GM21723 (cell line): ENCODE data around the gene ORM1.
"Not testable (repeated sequence)": the region's sequence is repeated elsewhere in the genome, so short reads cannot be mapped to it uniquely, and the experiment has no call there.

ENCODE experiments used
- ATAC-seq: cut with Tn5 transposase; IDR thresholded peaks from one replicate; pipeline ENCODE4 v1.9.1; 2021; ENCODE audit warnings: mild to moderate bottlenecking, moderate library complexity; ENCODE audit not compliant: unreplicated experiment

Gene ORM1

DNA sequence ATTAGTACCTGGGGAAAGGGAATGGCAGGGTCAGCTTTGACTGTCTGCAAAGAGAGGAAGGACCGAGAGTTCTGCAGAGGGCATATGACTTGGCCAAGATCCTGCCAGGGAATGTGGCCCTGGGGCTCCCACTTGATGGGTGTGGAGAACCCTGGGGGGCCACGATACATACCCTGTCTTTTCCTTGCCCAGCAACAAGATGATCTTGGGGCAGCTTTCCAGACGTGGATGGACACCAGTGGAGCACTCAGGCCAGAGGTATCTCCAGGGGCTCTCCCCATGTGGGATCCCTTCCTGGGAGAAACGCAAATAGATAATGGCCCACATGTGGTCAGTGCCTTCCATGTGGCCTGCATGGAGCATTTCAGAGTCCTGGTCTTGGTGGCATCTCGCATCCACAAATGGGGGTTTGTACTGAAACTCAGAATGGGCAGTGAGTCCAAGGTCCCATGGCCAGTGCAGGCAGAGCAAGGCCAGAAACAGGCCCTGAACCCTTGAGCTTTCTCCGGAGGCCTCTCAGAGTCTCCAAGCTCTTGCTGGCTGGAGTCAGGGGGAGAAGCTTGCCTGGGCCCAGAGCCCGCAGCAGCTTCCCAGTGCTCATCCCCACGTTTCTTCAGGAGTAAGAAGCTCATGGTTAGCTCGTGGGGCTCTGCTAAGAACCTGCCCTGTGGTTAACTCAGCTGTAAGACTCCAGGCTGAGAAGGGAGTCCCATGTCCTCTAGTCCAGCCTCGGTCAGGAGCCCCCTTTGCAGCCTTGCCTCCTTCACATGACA is 18.3 kb upstream of the ORM1 start:
- no peak for ATAC-seq

GRCh38 chr9:114307899-114308267 is 15.0 kb upstream of the ORM1 start:
- no peak for ATAC-seq

DNA sequence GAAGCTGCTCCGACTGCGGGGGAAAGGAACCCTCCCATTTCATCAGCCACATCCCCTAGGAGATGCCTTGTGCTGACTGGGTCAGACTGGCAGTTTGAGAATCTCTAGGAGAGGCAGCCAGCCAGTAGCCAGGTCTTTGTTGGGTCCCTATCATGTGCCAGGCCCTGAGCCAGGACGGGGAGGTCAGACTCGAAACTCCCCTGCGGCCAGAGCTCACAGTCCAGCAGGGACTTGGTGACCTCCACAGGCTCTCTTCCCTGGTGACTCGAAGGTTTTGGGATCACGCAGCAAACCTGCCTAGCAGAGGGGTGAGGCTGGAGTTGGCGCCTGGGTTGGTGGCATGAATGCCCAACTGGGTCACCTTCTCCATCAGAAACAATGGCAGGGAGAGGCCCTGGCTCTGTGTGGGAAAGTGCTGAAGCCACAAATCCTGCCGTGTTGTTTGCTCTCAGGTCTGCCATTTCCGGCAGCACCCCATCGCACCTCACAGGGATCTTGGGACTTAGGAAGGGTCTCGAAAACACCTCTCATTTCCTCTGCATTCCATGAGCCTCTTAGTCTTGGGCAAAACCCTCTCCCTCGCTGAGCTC is 14.4 kb upstream of the ORM1 start:
- no peak for ATAC-seq

- ATAC-seq = no peak
Observed at GRCh38 chr9:114309096-114309495, 13.8 kb upstream of the ORM1 start.

GRCh38 chr9:114310471-114311450 is 12.1 kb upstream of the ORM1 start:
- no peak for ATAC-seq

GRCh38 chr9:114311571-114312512 is 11.1 kb upstream of the ORM1 start:
- no peak for ATAC-seq

- ATAC-seq = no peak
Observed at GRCh38 chr9:114312513-114312875, 10.4 kb upstream of the ORM1 start.

DNA sequence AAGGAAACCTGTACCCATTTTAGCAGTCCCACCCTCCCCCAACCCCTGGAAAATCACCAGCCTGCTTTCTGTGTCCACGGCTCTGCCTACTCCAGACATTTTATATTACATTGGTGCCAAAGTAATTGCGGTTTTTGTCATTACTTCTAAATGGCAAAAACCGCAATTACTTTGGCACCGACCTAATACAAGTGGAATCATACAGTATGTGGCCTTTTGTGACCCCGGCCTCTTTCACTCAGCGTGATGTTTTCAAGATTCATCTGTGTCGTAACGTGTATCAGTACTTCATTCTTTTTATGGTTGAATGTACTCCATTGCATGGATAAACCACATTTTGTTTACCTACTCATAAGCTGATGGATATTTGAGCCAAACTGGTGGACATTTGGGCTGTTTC is 9.7 kb upstream of the ORM1 start:
- ATAC-seq = no peak

- ATAC-seq = no peak
Observed at GRCh38 chr9:114314256-114314867, 8.5 kb upstream of the ORM1 start.

DNA sequence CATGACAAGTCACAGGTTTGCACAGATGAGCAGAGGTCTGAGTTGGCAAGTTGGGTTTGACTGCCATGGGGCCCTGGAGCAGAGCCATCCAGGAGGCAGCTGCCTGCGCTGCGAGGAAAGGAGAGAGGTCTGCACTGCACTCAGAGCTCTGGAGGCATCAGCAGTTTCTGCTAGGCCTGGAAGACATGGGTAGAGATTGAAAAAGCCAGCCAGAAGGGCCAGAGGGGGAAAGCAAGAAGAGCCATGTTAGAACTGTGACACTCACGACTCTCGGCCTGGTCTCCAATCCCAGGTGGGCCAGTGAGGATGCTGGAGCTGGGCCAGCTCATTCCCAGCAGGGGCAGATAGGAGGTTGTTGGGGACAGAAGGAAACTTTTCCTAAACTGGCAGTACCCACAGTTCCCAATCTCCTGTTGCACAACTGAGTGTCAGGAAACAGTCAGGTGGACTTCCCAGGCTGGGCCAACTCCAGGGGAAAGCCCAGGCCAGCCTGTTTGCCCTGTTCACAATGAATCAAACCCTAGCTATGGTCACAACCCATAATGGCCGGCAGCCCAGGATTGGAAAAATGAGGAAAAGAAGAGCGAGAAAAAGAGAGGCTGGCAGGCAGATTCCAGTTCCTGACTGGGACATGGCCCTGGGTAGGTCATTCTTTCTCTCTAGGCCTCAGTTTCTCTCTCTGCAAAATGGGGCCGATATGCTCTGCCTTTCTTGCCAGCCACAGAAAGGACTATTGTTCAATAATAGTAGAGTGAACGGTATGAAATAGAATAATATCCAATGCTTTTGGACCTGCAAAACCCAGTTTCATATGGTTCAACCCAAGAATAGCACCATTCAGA is 7.8 kb upstream of the ORM1 start:
- no peak for ATAC-seq

DNA sequence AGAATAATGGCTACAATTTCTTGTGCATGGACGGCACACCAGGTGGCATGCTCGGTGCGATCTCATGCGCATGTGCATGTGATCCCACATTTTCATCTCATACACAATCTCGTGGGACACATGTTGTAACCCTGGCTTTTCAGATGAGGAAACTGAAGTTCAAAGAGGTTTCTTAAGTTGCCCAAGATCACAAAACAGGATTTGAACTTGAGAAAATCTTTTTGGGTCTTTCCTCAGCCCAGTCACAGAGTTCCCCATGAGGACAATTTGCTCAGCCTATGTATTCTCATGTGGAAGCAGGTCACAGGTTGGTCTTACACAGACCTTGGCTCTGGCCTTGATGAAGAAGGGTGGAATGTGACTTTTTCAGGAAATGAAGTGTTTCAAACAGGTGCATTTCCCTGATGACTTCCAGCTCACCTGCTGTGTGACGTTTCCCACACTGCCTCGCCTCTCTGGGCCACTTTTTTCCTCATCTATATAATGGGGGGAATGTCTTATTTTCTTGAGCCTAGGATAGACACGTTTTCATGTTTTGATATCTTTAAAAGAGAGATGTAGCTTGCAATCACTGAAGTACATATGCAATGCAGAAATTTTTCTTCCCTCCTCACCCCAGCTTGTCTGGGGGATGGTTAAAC is 7.1 kb upstream of the ORM1 start:
- no peak for ATAC-seq

DNA sequence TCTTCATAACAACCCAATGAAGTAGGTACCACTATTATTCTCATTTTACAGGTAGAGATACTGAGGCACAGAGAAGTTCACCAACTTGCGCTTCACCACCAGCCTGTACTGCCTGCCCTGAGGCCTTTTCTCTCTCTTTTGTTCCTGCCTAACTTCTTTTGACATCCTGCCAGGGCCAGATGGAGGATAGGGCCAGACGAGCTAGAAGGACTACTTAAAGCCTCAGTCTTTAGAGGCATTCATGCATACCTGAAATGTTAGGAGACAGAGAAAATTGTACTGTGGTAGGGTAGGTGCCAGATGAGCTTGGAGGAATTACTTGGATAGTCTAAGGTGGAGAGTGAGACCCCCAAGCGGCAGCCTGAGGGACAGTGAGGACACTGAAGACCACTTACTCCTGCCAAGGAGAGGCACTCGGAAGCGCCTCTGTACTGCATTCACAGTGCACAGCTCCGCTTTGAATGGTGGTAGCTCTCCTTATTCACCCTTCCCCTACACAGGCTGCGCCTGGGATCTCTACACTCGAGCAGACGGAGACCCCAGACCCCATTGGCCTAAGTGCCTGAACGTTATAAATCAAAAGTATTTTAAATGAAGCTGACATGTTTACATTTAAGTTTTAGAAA is 6.2 kb upstream of the ORM1 start:
- ATAC-seq = no peak

GRCh38 chr9:114317665-114318357 is 5.1 kb upstream of the ORM1 start:
- no peak for ATAC-seq

GRCh38 chr9:114318416-114318815 is 4.5 kb upstream of the ORM1 start:
- no peak for ATAC-seq

DNA sequence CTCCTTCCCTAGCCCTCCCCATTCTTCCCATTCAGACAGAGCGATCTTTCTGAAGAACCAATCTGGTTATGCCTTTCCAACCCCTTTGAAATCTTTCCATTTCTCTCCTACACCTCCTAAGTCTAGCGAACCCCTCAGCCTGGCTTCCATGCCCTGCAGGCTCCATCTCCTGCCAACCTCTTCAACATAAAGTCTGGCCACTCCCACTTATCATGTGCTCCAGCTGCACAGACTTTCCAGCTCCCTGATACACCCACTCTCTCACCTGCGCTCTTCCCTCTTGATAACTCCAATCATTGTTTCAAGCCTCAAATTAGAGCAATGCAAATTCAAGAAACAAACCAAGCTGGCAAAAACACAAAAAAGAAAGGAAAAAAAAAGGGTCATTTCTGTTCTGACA is 3.8 kb upstream of the ORM1 start:
- ATAC-seq = no peak

DNA sequence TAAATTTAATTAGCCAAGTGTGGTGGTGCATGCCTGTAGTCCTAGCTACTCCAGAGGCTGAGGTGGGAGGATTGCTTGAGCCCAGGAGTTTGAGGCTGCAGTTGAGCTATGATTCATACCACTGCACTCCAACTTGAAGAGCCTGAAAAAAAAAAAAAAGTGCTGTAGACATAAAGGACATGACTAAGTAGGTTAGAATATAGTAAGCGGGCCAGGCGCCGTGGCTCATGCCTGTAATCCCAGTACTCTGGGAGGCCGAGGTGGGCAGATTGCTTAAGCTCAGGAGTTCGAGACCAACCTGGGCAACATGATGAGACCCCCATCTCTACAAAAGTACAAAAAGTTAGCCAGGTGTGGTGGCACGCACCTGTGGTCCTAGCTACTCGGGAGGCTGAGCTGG is 2.2 kb upstream of the ORM1 start:
- not testable (repeated sequence) for ATAC-seq

DNA sequence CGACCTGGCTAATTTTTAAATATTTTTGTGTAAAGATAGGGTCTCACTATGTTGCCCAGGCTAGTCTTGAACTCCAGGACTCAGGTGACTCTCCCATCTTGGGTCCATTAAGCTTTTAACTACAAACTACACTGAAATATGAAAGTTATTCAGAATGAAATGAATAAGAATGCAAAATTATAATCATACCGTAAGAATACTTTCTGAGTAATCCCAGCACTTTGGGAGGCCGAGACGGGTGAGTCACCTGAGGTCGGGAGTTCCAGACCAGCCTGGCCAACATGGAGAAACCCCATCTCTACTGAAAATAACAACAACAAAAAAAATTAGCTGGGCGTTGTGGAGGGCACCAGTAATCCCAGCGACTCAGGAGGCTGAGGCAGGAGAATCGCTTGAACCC is 1.1 kb upstream of the ORM1 start:
- no peak for ATAC-seq
